ENCODE data around the gene HIBCH.
"Not testable (repeated sequence)": the region's sequence is repeated elsewhere in the genome, so short reads cannot be mapped to it uniquely, and the experiment has no call there.

Gene HIBCH

DNA sequence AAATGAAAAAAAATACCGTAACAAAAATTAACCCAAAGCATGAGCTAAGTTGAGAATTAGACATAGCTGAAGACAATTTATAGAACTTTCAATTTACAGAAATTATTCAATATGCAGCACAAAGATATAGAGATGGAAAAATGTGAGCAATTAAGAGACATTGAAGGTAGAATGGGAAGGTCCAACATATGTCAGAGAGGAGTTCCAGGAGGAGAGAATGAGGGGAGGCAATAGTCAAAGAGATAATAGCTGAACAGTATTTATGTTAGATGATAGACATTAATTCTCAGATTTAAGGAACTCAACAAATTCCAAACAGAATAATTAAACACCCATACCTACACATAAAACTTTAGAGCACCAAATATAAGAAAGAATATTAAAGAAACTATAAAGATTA is 154.1 kb downstream of the HIBCH start:
- no peak overlapping the region for H3K27ac ChIP-seq
- TF ChIP-seq, protein P1, sequence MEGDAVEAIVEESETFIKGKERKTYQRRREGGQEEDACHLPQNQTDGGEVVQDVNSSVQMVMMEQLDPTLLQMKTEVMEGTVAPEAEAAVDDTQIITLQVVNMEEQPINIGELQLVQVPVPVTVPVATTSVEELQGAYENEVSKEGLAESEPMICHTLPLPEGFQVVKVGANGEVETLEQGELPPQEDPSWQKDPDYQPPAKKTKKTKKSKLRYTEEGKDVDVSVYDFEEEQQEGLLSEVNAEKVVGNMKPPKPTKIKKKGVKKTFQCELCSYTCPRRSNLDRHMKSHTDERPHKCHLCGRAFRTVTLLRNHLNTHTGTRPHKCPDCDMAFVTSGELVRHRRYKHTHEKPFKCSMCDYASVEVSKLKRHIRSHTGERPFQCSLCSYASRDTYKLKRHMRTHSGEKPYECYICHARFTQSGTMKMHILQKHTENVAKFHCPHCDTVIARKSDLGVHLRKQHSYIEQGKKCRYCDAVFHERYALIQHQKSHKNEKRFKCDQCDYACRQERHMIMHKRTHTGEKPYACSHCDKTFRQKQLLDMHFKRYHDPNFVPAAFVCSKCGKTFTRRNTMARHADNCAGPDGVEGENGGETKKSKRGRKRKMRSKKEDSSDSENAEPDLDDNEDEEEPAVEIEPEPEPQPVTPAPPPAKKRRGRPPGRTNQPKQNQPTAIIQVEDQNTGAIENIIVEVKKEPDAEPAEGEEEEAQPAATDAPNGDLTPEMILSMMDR (IDR thresholded peaks at IDR 0.05) = no peak
- TF ChIP-seq ZFX (IDR thresholded peaks at IDR 0.05; ENCODE audit: borderline replicate concordance) = no peak

DNA sequence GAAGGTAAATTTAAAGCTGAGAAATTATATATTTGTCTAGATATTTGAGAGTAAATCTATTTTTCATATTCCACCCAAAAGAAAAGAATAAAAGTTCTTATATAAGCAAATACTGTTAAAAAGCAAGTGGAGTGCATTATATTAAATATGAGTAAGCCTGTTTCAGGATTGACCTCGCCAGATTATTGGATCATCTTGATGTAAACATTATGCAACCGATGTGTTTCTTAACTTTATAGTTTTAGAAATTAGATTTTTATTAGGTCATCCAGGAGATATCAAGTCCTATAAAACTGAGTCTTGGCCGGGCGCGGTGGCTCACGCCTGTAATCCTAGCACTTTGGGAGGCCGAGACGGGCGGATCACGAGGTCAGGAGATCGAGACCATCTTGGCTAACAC is 156.8 kb downstream of the HIBCH start:
- no peak overlapping the region for H3K27ac ChIP-seq
- TF ChIP-seq, protein P1 (IDR thresholded peaks at IDR 0.05) = no peak
- no peak for TF ChIP-seq ZFX (IDR thresholded peaks at IDR 0.05; ENCODE audit: borderline replicate concordance)

DNA sequence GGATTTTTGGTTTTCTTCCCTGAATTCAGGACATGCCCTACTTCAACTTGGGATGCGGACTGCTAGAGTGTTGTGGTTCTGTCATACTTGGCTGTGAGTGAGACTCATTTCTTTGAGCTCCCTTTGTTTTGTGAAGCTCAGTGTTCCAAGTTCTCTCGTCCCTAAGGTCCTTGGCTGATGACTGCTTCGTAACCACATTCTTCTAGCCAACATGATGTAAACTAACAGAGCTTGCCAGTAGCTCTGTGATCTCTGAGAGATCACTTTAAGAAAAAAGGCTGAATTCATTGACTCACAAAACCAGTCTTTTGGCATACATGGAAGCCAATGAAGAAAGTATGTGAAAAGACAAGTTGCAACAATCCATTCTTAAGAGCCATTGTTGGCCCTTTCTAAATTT is 160.2 kb downstream of the HIBCH start:
- TF ChIP-seq ZFX (IDR thresholded peaks at IDR 0.05; ENCODE audit: borderline replicate concordance) = no peak
- TF ChIP-seq, protein P1 (IDR thresholded peaks at IDR 0.05) = no peak

DNA sequence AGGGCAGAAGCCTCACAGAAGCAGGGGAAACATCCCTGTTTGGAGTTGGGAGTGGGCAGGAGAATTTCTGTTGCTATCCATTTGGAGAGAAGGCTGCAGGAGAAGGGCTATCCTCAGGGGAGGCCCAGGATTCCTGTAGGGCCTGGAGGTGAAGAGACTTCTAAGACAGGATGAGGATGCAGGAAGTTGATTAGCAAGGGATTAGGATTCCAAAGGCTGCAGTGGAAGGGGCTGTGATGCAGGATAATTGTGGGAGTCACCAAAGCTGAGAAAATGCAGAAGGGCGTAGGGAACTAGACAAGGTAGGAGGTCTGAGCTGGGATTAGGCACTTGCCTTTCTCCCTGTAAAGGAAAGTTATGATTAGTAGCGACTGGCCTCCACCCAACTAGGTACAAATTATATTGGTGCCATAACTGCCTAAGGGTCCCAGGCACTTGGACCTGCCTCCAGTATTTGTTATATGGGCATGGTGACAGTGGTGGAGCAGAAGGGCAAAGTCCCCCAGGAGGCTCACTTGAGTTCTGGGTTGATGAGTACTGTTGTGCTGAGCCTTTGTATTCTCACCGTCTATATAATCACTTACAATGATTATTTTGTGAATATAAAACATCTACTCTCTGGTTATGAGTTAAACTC is 160.7 kb downstream of the HIBCH start:
- H3K27ac ChIP-seq = no peak overlapping the region
- TF ChIP-seq, protein P1 (IDR thresholded peaks at IDR 0.05) = no peak
- TF ChIP-seq ZFX (IDR thresholded peaks at IDR 0.05; ENCODE audit: borderline replicate concordance) = no peak

More for the DNA sequence above, 160.2 kb downstream of the HIBCH start:
- no peak overlapping the region for H3K27ac ChIP-seq

DNA sequence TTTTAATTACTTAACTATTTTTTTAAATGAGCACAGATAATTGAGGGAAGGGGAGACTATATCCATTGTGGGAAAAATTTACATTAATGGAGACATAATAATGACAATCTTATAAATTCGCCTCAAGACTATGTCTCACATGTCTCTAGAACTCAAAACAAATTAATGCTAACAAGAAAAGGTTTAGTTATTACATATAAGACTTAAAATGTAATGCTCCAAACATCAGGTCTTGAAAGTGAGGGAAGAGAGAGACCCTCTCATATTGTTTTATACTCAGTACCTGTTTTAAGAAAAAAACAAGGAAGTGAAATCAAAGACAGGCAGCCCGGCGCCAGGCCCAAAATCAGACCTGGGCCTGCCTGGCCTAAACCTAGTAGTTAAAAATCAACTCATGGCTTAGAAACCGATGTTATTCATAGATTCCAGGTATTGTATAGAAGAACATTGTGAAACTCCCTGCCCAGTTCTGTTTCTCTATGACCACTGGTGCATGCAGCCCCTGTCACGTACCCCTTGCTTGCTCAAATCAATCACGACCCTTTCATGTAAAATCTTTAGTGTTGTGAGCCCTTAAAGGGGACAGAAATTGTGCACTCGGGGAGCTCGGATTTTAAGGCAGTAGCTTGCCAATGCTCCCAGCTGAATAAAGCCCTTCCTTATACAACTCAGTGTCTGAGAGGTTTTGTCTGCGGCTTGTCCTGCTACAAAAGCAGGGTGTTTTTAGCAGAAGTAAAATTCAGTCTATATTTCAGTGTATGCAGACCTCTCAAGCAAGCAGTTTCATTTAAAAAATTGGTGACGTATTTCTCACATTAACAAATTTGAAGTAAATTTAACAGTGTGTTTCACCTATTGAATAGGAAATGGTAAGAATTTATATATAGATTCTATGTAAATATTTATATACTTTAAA is 161.8 kb downstream of the HIBCH start:
- H3K27ac ChIP-seq = not testable (repeated sequence)

DNA sequence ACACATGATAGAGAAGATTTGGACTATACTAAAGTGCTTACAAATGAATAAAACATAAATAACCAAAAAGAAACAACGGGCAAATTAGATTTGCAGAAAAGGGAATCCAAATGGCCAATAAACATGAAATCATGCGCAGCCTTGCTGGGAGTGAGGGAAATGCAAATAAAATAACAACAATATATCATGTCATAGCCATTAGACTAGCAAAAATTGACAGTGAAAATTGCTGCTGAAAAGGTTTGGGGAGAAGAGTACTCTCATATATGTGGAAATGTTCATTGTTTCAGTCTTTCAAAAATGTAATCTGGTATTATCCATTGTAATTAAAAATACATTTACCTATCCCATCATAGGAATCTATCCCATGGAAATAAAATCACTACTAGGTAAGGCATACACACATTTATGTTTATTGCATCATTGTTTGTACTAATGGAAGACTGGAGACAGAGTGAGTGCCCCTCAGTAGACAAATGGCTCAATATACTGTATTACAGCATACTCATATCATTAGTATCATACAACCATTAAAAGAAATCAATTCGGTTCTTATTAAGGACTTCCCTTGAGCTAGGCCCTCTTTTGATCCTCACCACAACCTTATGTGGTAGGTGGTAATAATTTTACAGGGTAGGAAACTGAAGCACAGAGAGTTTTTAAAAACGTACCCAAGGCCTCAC is 163.0 kb downstream of the HIBCH start:
- TF ChIP-seq ZFX (IDR thresholded peaks at IDR 0.05; ENCODE audit: borderline replicate concordance) = no peak
- TF ChIP-seq, protein P1 (IDR thresholded peaks at IDR 0.05) = no peak
- H3K27ac ChIP-seq = no peak overlapping the region
